ENCODE results near the gene ACTR3C.
"Not testable (repeated sequence)": the region's sequence is repeated elsewhere in the genome, so short reads cannot be mapped to it uniquely, and the experiment has no call there.

DNA sequence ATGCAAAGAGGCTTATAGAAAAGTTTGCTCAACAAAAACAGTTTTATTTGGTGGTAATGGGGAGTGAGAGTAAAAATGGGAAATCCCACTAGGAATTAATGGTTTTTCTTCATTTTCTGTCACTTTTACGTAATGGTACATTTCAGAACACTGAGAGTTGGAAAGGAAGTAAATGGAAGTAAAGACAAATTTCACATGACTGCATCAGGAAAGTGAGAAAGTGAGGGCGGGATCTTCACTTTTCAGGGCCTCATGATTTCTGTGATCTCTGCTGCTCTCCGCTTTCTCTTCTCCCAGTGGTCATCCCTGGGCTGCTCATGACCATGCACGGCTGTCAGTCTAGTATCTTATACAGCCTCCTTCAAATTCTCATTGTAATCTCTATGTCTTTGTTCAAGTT lies 117.5 kb downstream of the ACTR3C start:
- TF ChIP-seq CTCF (IDR thresholded peaks at IDR 0.05; ENCODE audit: low read depth, low read length, poor library complexity, severe bottlenecking); EZH2phosphoT487 (IDR thresholded peaks at IDR 0.05; ENCODE audit: borderline replicate concordance, low read length): not testable (repeated sequence)

All from DOHH2 (cell line).